ENCODE data around the gene NSUN7.

NSUN7 gene

GRCh38 chr4:40736910-40737309 is 12.8 kb upstream of the NSUN7 start:
- DNase-seq (ENCODE audit: low spot score) = peak; percentile 67
- TF ChIP-seq CTCF (IDR thresholded peaks at IDR 0.05; ENCODE audit: extremely low read depth, missing control alignments) = peak; percentile 12

GRCh38 chr4:40737879-40738278 is 11.9 kb upstream of the NSUN7 start:
- TF ChIP-seq CTCF (IDR thresholded peaks at IDR 0.05; ENCODE audit: extremely low read depth, missing control alignments) = no peak
- no peak for DNase-seq (ENCODE audit: low spot score)

GRCh38 chr4:40739347-40739746 is 10.4 kb upstream of the NSUN7 start:
- TF ChIP-seq CTCF (IDR thresholded peaks at IDR 0.05; ENCODE audit: extremely low read depth, missing control alignments) = no peak
- DNase-seq (ENCODE audit: low spot score) = no peak

- no peak for TF ChIP-seq CTCF (IDR thresholded peaks at IDR 0.05; ENCODE audit: extremely low read depth, missing control alignments)
- DNase-seq (ENCODE audit: low spot score) = no peak
These were observed 5.5 kb upstream of the NSUN7 start for GRCh38 chr4:40744218-40744617.

GRCh38 chr4:40745285-40745984 is 4.3 kb upstream of the NSUN7 start:
- DNase-seq (ENCODE audit: low spot score) = no peak
- TF ChIP-seq CTCF (IDR thresholded peaks at IDR 0.05; ENCODE audit: extremely low read depth, missing control alignments) = no peak

- no peak for TF ChIP-seq CTCF (IDR thresholded peaks at IDR 0.05; ENCODE audit: extremely low read depth, missing control alignments)
- no peak for DNase-seq (ENCODE audit: low spot score)
These were observed 2.4 kb upstream of the NSUN7 start for GRCh38 chr4:40747207-40747835.

GRCh38 chr4:40750461-40751258 is 905 bp downstream of the NSUN7 start:
- TF ChIP-seq CTCF (IDR thresholded peaks at IDR 0.05; ENCODE audit: extremely low read depth, missing control alignments) = no peak
- DNase-seq (ENCODE audit: low spot score) = no peak

All from GM20000 (cell line).